CD4-positive, alpha-beta T cell treated with Interleukin-17A for 1 hour (primary cell): ENCODE results near the gene UBR4.

ENCODE experiments used
- DNase-seq: peaks from one replicate; pipeline ENCODE4 v3.0.0-alpha.2; 2020

UBR4 gene

GRCh38 chr1:19032701-19033514 is 177.2 kb downstream of the UBR4 start:
- DNase-seq, result no peak

DNA sequence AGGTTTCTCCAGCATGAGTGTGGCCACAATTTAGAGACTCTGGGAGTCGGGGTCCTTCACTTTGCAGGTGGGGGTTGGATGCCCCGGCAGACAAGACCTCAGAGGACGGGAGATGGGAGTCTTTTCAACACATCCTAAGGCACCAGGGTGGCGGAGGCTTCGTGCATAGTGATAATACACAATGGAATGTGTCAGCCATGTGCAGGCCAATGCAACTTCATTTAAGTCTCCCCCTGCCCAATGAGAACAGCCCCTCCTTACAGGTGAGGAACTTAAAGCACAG is 177.7 kb downstream of the UBR4 start:
- no peak for DNase-seq

GRCh38 chr1:19029191-19030085 is 180.6 kb downstream of the UBR4 start:
- no peak for DNase-seq

DNA sequence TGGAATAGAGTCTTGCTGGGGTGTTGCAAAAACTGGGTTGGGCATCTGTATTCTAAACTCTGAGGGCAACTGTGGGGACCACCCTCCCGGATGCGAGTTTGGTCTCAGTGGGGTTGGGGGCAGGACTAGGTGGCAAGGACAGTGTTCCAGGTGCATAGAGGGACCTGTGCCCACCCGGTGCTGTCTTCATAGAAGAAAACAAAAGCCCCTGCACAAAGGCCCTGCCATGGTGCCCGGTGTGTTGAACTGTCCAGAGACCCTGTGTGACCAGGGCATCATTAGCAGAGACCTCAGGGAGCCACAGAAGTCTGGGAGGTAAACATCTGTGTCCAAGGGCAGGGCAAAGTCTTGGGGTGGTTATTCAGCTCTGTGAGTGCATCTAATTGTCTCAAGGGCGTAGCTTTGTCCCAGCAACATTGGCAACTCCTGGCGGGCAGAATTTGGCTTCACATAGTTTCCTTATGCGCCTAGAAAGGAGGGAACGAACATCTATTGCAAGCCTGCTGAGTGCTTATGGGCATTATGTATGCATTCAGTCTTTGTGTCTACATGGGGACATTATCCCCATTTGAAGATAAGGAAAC is 181.4 kb downstream of the UBR4 start:
- DNase-seq, result no peak

DNA sequence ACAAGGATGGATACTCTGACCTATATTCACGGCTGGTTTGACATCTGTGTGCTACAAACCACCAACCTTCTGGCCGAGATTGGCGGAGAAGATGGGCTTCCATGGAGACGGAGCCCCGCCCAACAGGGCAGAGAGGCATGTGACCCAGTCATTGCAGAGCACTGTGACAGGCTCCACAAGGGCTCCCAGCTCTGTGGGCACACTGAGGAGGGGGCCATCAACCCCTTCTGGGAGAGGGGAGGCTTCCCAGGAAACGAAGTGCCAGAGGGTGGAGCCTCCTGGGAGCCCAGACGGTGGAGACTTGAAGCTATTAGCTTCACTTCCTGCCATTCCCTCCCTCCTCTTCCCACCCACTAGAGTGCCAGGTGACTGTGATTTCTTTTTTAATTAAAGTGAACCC is 182.0 kb downstream of the UBR4 start:
- DNase-seq, result no peak
